GM12878 (cell line): ENCODE data around the gene PHACTR1. TPM values are rescaled to one million over a fixed set of nuclear protein-coding genes. Genes with fewer than 3 reads are reported as not detected.
A peak's percentile ranks its signal among the peaks of the same experiment; 100 is the strongest.

Experiments
- ATAC-seq: fragments of 200-7000 bp; cut with Tn5 transposase; 3 replicates; pipeline ENCODE4 v1.9.1; 2020; ENCODE audit warnings: mild to moderate bottlenecking, moderate library complexity
- BruUV-seq: library from RNA; stranded (reverse); fragments of 400-500 nt; replicated peaks from 2 replicates; lab custom pipeline; 2021; lab: Mats Ljungman, UMichigan
- CTCF ChIA-PET: fragments of 300-600 bp; sonication (Branson Sonifier 250); formaldehyde crosslinking; extraction: SDS; loops from one replicate; lab custom pipeline; 2021; ENCODE audit warnings: inconsistent platforms; lab: Yijun Ruan, JAX
- POLR2A ChIA-PET: fragments of 350-600 bp; formaldehyde crosslinking; extraction: SDS; loops from one replicate; lab custom pipeline; 2021; ENCODE audit warnings: inconsistent platforms; lab: Charles Lee
- RAD21 ChIA-PET: fragments of 300-600 bp; sonication (Branson Sonifier 250); formaldehyde crosslinking; loops from one replicate; lab custom pipeline; 2023; ENCODE audit warnings: antibody characterized with exemption; ENCODE audit not compliant: unreplicated experiment; lab: Charles Lee
- SMC1A ChIA-PET: fragments of 300-600 bp; sonication (Branson Sonifier 250); formaldehyde crosslinking; loops from one replicate; lab custom pipeline; 2023; ENCODE audit not compliant: unreplicated experiment, uncharacterized antibody; lab: Charles Lee
- DNase-seq: peaks from one replicate; pipeline ENCODE4 v3.0.0-alpha.2; 2011; ENCODE audit warnings: low read depth, low spot score
- FAIRE-seq: peaks from 3 replicates; lab custom pipeline; 2011; peaks lifted over from hg19 to GRCh38; lab: Jason Lieb, UNC
- H2AFZ ChIP-seq: 2 replicates; pipeline ENCODE4 v1.6.0; 2011; ENCODE audit warnings: low read depth, low read length, control low read depth; ENCODE audit not compliant: control insufficient read depth
- H3K27ac ChIP-seq: 2 replicates; pipeline ENCODE4 v1.5.1; 2011; ENCODE audit warnings: control low read depth; ENCODE audit not compliant: control insufficient read depth, insufficient read depth
- H3K27me3 ChIP-seq, 2 experiments: replicated peaks in 1 of 2; 2 replicates each; pipeline versions ENCODE4 v1.6.0 to v1.6.1; 2011; ENCODE audit warnings: low read length in 1 of 2; ENCODE audit not compliant: control insufficient read depth in 2 of 2, insufficient read depth in 2 of 2
- H3K36me3 ChIP-seq, 2 experiments: 2 replicates each; pipeline ENCODE4 v1.5.1; 2011; ENCODE audit warnings: low read length in 1 of 2; ENCODE audit not compliant: control insufficient read depth in 2 of 2, insufficient read depth in 2 of 2
- H3K4me1 ChIP-seq: 2 replicates; pipeline ENCODE4 v1.6.1; 2011; ENCODE audit warnings: mild to moderate bottlenecking, low read length, moderate library complexity, mixed read lengths; ENCODE audit not compliant: control insufficient read depth, insufficient read depth
- H3K4me2 ChIP-seq: 2 replicates; pipeline ENCODE4 v1.6.0; 2011; ENCODE audit warnings: control low read depth; ENCODE audit not compliant: control insufficient read depth, insufficient read depth
- H3K4me3 ChIP-seq: fragments of 200-600 bp; sonication (generic); 2 replicates; pipeline ENCODE4 v1.5.1; 2016
- H3K79me2 ChIP-seq: 2 replicates; pipeline ENCODE4 v1.6.0; 2011; ENCODE audit warnings: low read length; ENCODE audit not compliant: control insufficient read depth, insufficient read depth
- H3K9ac ChIP-seq: 2 replicates; pipeline ENCODE4 v1.8.0; 2011; ENCODE audit warnings: low read length, control low read depth, mixed read lengths; ENCODE audit not compliant: control insufficient read depth, insufficient read depth
- H3K9me3 ChIP-seq: replicated peaks from 3 replicates; pipeline ENCODE4 v1.5.1; 2011; ENCODE audit warnings: mild to moderate bottlenecking, low read length; ENCODE audit not compliant: control insufficient read depth, insufficient read depth
- H4K20me1 ChIP-seq: 2 replicates; pipeline ENCODE4 v1.6.0; 2011; ENCODE audit not compliant: control insufficient read depth, insufficient read depth
- CHD1 ChIP-seq: IDR thresholded peaks from 2 replicates; pipeline ENCODE4 v1.6.1; 2012; ENCODE audit warnings: low read depth, low read length, improper control_type of control experiment
- ELK1 ChIP-seq: IDR thresholded peaks from 2 replicates; pipeline ENCODE4 v1.6.1; 2012; ENCODE audit warnings: low read depth, low read length, improper control_type of control experiment
- IKZF2 ChIP-seq, 2 experiments: fragments of 450-650 bp; IDR thresholded peaks; 2 replicates each; pipeline ENCODE4 v1.6.1; 2017; ENCODE audit warnings: mild to moderate bottlenecking in 2 of 2, moderate library complexity in 2 of 2
- JUNB ChIP-seq: IDR thresholded peaks from 2 replicates; pipeline ENCODE4 v1.6.1; 2016; ENCODE audit warnings: antibody characterized with exemption, mild to moderate bottlenecking
- KLF5 ChIP-seq: fragments of 450-650 bp; IDR thresholded peaks from 2 replicates; pipeline ENCODE4 v1.6.1; 2014; ENCODE audit warnings: mild to moderate bottlenecking; ENCODE audit not compliant: partially characterized antibody
- MYB ChIP-seq: fragments of 150-350 bp; IDR thresholded peaks from 2 replicates; pipeline ENCODE4 v1.6.1; 2014; ENCODE audit warnings: mild to moderate bottlenecking, low read depth, low read length, borderline replicate concordance
- NFIC ChIP-seq: IDR thresholded peaks from 2 replicates; pipeline ENCODE4 v1.6.1; 2012; ENCODE audit warnings: low read depth, mild to moderate bottlenecking, inconsistent platforms, low read length, moderate library complexity
- POLR2AphosphoS2 ChIP-seq: IDR thresholded peaks from 2 replicates; pipeline ENCODE4 v1.6.1; 2011; ENCODE audit warnings: low read depth, mild to moderate bottlenecking, low read length, improper control_type of control experiment, moderate library complexity
- PRDM15 ChIP-seq: fragments of 450-650 bp; formaldehyde crosslinking; IDR thresholded peaks from 2 replicates; pipeline ENCODE4 v1.4.0; 2020; ENCODE audit warnings: mild to moderate bottlenecking, moderate library complexity
- RAD21 ChIP-seq: IDR thresholded peaks from 2 replicates; pipeline ENCODE4 v1.6.1; 2011; ENCODE audit warnings: mild to moderate bottlenecking, low read depth, low read length, moderate library complexity; ENCODE audit not compliant: insufficient read depth
- RUNX3 ChIP-seq: IDR thresholded peaks from 2 replicates; pipeline ENCODE4 v1.6.1; 2012; ENCODE audit warnings: low read length, inconsistent platforms
- ZBED1 ChIP-seq: IDR thresholded peaks from 2 replicates; pipeline ENCODE4 v1.6.1; 2016; ENCODE audit warnings: borderline replicate concordance
- WGBS: methylation state at CpG from one replicate; pipeline ENCODE4 v1.1.6; 2016; ENCODE audit warnings: low lambda C conversion rate; ENCODE audit not compliant: insufficient replicate concordance, insufficient coverage; ENCODE audit errors: missing lambda C conversion rate; 5-methylcytosine and 5-hydroxymethylcytosine counted together
- in situ Hi-C: fragments of 300-500 bp; cut with MboI; formaldehyde crosslinking; loops from 9 replicates; pipeline ENCODE4 v1.14.3; 2018; ENCODE audit warnings: mixed read lengths
- intact Hi-C: fragments of 100-400 bp; cut with micrococcal nuclease; formaldehyde crosslinking; loops from one replicate; pipeline ENCODE4 v1.14.2; 2022; ENCODE audit not compliant: unreplicated experiment
- polyA plus RNA-seq, 11 experiments: library from polyadenylated mRNA; depleted of rRNA in 4 of 11; unstranded in 6 of 11; stranded (reverse) in 5 of 11; fragments of >200 nt; fragmentation: Nextera tagmentation in 4 of 11; fragmentation: Illumina TruSeq in 1 of 11; extraction: Ambion mirVana in 4 of 11; extraction: Trizol in 1 of 11; gene quantifications; 1 replicate in 1 of 11; 2 replicates in 10 of 11; pipeline versions ENCODE4 v1.2.1 to v1.2.3, GENCODE V29; 2011 to 2016; ENCODE audit warnings: inconsistent platforms in 2 of 11, missing spikeins in 2 of 11, low read depth in 1 of 11
- total RNA-seq, 4 experiments: library from RNA; depleted of rRNA in 3 of 4; stranded (reverse); fragments of >200 nt in 3 of 4; fragmentation: Illumina TruSeq in 1 of 4; extraction: Trizol in 1 of 4; gene quantifications; 2 replicates each; pipeline versions ENCODE4 v1.2.1 to v1.2.3, GENCODE V29; 2013 to 2021

The PHACTR1 gene
- total and polyA plus RNA-seq, 10 of the 15 experiments (the other 5 are each of a cell fraction or from before 2014, with no cell fraction given) = 34.2 to 94.6 (median 62.3) TPM

GRCh38 chr6:13296536-13296997 lies 580.0 kb downstream of the PHACTR1 start:
- H2AFZ ChIP-seq = no peak overlapping the region
- no TSS peak for BruUV-seq
- SMC1A ChIA-PET = interaction anchor here (0.7 to 2.3 kb wide), 4 partner anchors 15 to 31 kb away, joined by 3 to 7 read pairs (median 3); no protein-coding TSS in a partner anchor
- FAIRE-seq = no peak
- no peak for DNase-seq
- in situ Hi-C loops (no loop called here), intact Hi-C loops (no loop called here)
- WGBS = 69% methylated on average over 9 of the region's 9 CpGs
- TF ChIP-seq JUNB = no peak
- TF ChIP-seq RUNX3 = 0 out of 2 replicates have a peak, but pooled peaks have one; percentile 24
- CTCF ChIA-PET = interaction anchor here (1.3 to 1.5 kb wide), 2 partner anchors 34 to 68 kb away, joined by 3 to 4 read pairs; no protein-coding TSS in a partner anchor
- POLR2A ChIA-PET = no interaction called here
- peaks cover 7 to 23% of the 10 kb centered on the region in 2 experiments for H3K36me3 ChIP-seq
- ATAC-seq = peak; percentile 27
- H3K4me1 ChIP-seq = no peaks in the 10 kb centered on the region; the same call in 1 of the 2 replicates
- no peak overlapping the region for H3K4me3 ChIP-seq
- RAD21 ChIA-PET = interaction anchor here (2.8 kb wide), 1 partner anchor 19 kb away, joined by 8 read pairs; no protein-coding TSS in a partner anchor
- no peak overlapping the region for H3K4me2 ChIP-seq
- H3K9ac ChIP-seq = no peak overlapping the region
- no peaks in the 10 kb centered on the region for H3K79me2 ChIP-seq
- no peaks in the 10 kb centered on the region for H3K27me3 ChIP-seq
- H3K27ac ChIP-seq = no peak overlapping the region
- H4K20me1 ChIP-seq = no peaks in the 10 kb centered on the region
- H3K9me3 ChIP-seq = no peaks in the 10 kb centered on the region

GRCh38 chr6:13297391-13297790 lies 580.8 kb downstream of the PHACTR1 start:
- no peak overlapping the region for H2AFZ ChIP-seq
- peaks cover 7 to 28% of the 10 kb centered on the region in 2 experiments for H3K36me3 ChIP-seq
- no peaks in the 10 kb centered on the region for H4K20me1 ChIP-seq
- POLR2A ChIA-PET = no interaction called here
- RAD21 ChIA-PET = interaction anchor here (0.6 to 2.8 kb wide), 4 partner anchors 9 to 34 kb away, joined by 3 to 8 read pairs (median 3); no protein-coding TSS in a partner anchor
- WGBS = 97% methylated on average over 5 of the region's 5 CpGs
- H3K9me3 ChIP-seq = no peaks in the 10 kb centered on the region
- no peak for ATAC-seq
- H3K27ac ChIP-seq = no peak overlapping the region
- CTCF ChIA-PET = interaction anchor here (1.3 to 1.7 kb wide), 3 partner anchors 13 to 69 kb away, joined by 3 to 7 read pairs (median 4); no protein-coding TSS in a partner anchor
- H3K27me3 ChIP-seq = no peaks in the 10 kb centered on the region
- BruUV-seq = no TSS peak
- SMC1A ChIA-PET = interaction anchor here (0.9 to 2.3 kb wide), 5 partner anchors 14 to 30 kb away, joined by 3 to 7 read pairs (median 3); no protein-coding TSS in a partner anchor
- H3K4me2 ChIP-seq = no peak overlapping the region
- H3K4me3 ChIP-seq = no peak overlapping the region
- H3K79me2 ChIP-seq = no peaks in the 10 kb centered on the region
- intact Hi-C loops = no loop called here
- DNase-seq = no peak
- in situ Hi-C loops = no loop called here
- no peak overlapping the region for H3K9ac ChIP-seq
- FAIRE-seq = no peak
- H3K4me1 ChIP-seq = peaks cover 4% of the 10 kb centered on the region
- TF ChIP-seq POLR2AphosphoS2 (no peak), MYB (no peak), JUNB (no peak), PRDM15 (no peak), IKZF2 (IDR thresholded peaks at IDR 0.05) (no peak), KLF5 (no peak), NFIC (no peak), RAD21 (no peak), ZBED1 (no peak), CHD1 (no peak), ELK1 (no peak)
